ENCODE results near the gene NCMAP. TPM values are rescaled to one million over a fixed set of nuclear protein-coding genes. Genes with fewer than 3 reads are reported as not detected.

The NCMAP gene
- total and polyA plus RNA-seq, 2 donors: 0.09 to 0.11 TPM

- peaks cover 0 to 13% of the 10 kb centered on the region in 2 donors for H3K36me3 ChIP-seq (ENCODE audit: control insufficient read depth in 2 of 2, insufficient read depth in 2 of 2, low read length in 1 of 2)
- 11% methylated on average over 24 of the region's 24 CpGs for WGBS
- no peaks in the 10 kb centered on the region for H3K27me3 ChIP-seq (ENCODE audit: control insufficient read depth in 2 of 2, insufficient read depth in 1 of 2, low read length in 1 of 2)
- peak overlapping the region; percentile 46 to 71 for H3K27ac ChIP-seq (ENCODE audit: low read depth in 1 of 2, low read length in 1 of 2)
- H3K4me1 ChIP-seq (ENCODE audit: control insufficient read depth in 2 of 2, insufficient read depth in 2 of 2, low read length in 2 of 2): peaks cover 15% of the 10 kb centered on the region in 2 donors
- peak overlapping the region; percentile 62 to 94 for H3K4me3 ChIP-seq (ENCODE audit: low read length in 2 of 2)
- no peaks in the 10 kb centered on the region for H3K9me3 ChIP-seq (ENCODE audit: control insufficient read depth in 2 of 2, insufficient read depth in 1 of 2, low read length in 1 of 2)
- peak in 5 of 9 donors; percentile 6 to 39 (median 12) for DNase-seq (ENCODE audit: low read depth in 6 of 9, low spot score in 9 of 9)
These were observed 85.8 kb downstream of the NCMAP start for GRCh38 chr1:24641646-24642151.

DNA sequence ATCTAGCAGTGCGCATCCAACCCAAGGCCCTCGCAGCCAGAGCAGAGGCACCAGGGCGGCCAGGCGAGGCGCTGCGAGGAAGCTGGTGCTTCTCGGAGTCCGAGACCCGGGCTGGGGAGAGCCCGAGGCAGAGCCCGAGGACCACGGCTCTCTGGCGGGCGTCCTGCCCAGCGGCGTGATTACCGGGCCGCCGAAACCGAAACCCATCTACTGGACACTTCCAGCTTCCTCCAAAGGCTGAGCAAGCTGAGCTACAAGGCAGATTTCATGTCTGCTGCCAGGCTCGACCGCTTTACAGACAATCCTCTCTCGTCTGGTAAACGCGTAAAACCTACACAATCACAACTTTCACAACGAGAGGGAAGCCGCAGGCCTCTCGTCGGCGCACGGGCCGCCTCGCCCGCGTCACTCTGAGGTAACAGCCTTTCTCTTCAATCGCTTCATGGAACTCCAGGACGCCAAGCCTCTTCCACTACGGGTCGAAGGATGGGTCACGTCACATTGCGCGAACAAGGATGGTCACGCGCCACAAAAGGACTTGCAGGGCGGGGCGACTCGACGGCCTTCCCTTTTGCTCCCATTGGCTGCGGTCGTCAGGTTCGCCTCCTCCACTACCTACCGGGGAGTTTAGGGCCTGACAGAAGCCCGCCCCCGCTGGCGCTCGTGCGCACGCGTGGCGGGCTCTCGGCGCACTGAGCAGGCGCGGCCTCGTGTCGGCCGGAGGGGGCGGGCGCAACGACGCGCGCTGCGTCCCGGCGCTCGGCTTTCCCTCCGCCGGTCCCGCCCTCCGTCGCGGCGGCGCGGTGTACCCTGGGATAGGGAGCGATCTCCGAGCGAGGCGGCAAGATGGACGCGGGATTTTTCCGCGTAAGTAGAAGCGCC, 86.8 kb downstream of the NCMAP start, which contains the start of gene SRRM1:
SRRM1 (plus strand) TSS at position 822 of the 882 bp plus-strand sequence; CDS start at position 847, 25 bp downstream.
- Histone ChIP-seq H3K4me1 (ENCODE audit: control insufficient read depth in 2 of 2, insufficient read depth in 2 of 2, low read length in 2 of 2) (peaks cover 15% of the 10 kb centered on the region in 2 donors), H3K27me3 (ENCODE audit: control insufficient read depth in 2 of 2, insufficient read depth in 1 of 2, low read length in 1 of 2) (no peaks in the 10 kb centered on the region)

GRCh38 chr1:24643363-24644099, 87.6 kb downstream of the NCMAP start:
- WGBS: under 1% methylated on average over 53 of the region's 53 CpGs
- Histone ChIP-seq H3K27me3 (ENCODE audit: control insufficient read depth in 2 of 2, insufficient read depth in 1 of 2, low read length in 1 of 2) (no peaks in the 10 kb centered on the region), H3K27ac (ENCODE audit: low read depth in 1 of 2, low read length in 1 of 2) (peak overlapping the region; percentile 64 to 85), H3K4me1 (ENCODE audit: control insufficient read depth in 2 of 2, insufficient read depth in 2 of 2, low read length in 2 of 2) (peaks cover 15% of the 10 kb centered on the region in 2 donors), H3K36me3 (ENCODE audit: control insufficient read depth in 2 of 2, insufficient read depth in 2 of 2, low read length in 1 of 2) (peaks cover 8 to 30% of the 10 kb centered on the region in 2 donors), H3K4me3 (ENCODE audit: low read length in 2 of 2) (peak overlapping the region; percentile 72 to 83), H3K9me3 (ENCODE audit: control insufficient read depth in 2 of 2, insufficient read depth in 1 of 2, low read length in 1 of 2) (no peaks in the 10 kb centered on the region)
- DNase-seq (ENCODE audit: low read depth in 6 of 9, low spot score in 9 of 9): peak in 5 of 9 donors; percentile 18 to 45 (median 26)

More for the DNA sequence above, 86.8 kb downstream of the NCMAP start, which contains the start of gene SRRM1:
- peaks cover 4 to 22% of the 10 kb centered on the region in 2 donors for H3K36me3 ChIP-seq (ENCODE audit: control insufficient read depth in 2 of 2, insufficient read depth in 2 of 2, low read length in 1 of 2)
- peak; percentile 95 to 100 (median 99) for DNase-seq (ENCODE audit: low read depth in 6 of 9, low spot score in 9 of 9)
- under 1% methylated on average over 95 of the region's 95 CpGs for WGBS
- peak within 1 kb of the TSS; percentile 83 to 94 for H3K4me3 ChIP-seq (ENCODE audit: low read length in 2 of 2)
- peak within 1 kb of the TSS; percentile 98 for H3K27ac ChIP-seq (ENCODE audit: low read depth in 1 of 2, low read length in 1 of 2)
- H3K9me3 ChIP-seq (ENCODE audit: control insufficient read depth in 2 of 2, insufficient read depth in 1 of 2, low read length in 1 of 2): no peaks in the 10 kb centered on the region

GRCh38 chr1:24644100-24644384, 88.2 kb downstream of the NCMAP start:
- peak in 3 of 9 donors; percentile 1 to 16 (median 9) for DNase-seq (ENCODE audit: low read depth in 6 of 9, low spot score in 9 of 9)
- 2% methylated on average over 9 of the region's 9 CpGs for WGBS
- Histone ChIP-seq H3K9me3 (ENCODE audit: control insufficient read depth in 2 of 2, insufficient read depth in 1 of 2, low read length in 1 of 2) (no peaks in the 10 kb centered on the region), H3K27me3 (ENCODE audit: control insufficient read depth in 2 of 2, insufficient read depth in 1 of 2, low read length in 1 of 2) (no peaks in the 10 kb centered on the region), H3K4me3 (ENCODE audit: low read length in 2 of 2) (peak overlapping the region; percentile 72 to 83), H3K4me1 (ENCODE audit: control insufficient read depth in 2 of 2, insufficient read depth in 2 of 2, low read length in 2 of 2) (peaks cover 15% of the 10 kb centered on the region in 2 donors), H3K36me3 (ENCODE audit: control insufficient read depth in 2 of 2, insufficient read depth in 2 of 2, low read length in 1 of 2) (peaks cover 12 to 35% of the 10 kb centered on the region in 2 donors), H3K27ac (ENCODE audit: low read depth in 1 of 2, low read length in 1 of 2) (no peak overlapping the region)

- H3K36me3 ChIP-seq (ENCODE audit: control insufficient read depth in 2 of 2, insufficient read depth in 2 of 2, low read length in 1 of 2): peaks cover 26 to 82% of the 10 kb centered on the region in 2 donors
- no peak overlapping the region for H3K4me3 ChIP-seq (ENCODE audit: low read length in 2 of 2)
- over 99% methylated on average over 5 of the region's 5 CpGs for WGBS
These were observed 93.0 kb downstream of the NCMAP start for GRCh38 chr1:24648919-24649318.

GRCh38 chr1:24652382-24652781, 96.5 kb downstream of the NCMAP start:
- Histone ChIP-seq H3K36me3 (ENCODE audit: control insufficient read depth in 2 of 2, insufficient read depth in 2 of 2, low read length in 1 of 2) (peaks cover 46 to 98% of the 10 kb centered on the region in 2 donors), H3K27ac (ENCODE audit: low read depth in 1 of 2, low read length in 1 of 2) (no peak overlapping the region), H3K9me3 (ENCODE audit: control insufficient read depth in 2 of 2, insufficient read depth in 1 of 2, low read length in 1 of 2) (no peaks in the 10 kb centered on the region), H3K27me3 (ENCODE audit: control insufficient read depth in 2 of 2, insufficient read depth in 1 of 2, low read length in 1 of 2) (no peaks in the 10 kb centered on the region), H3K4me3 (ENCODE audit: low read length in 2 of 2) (no peak overlapping the region), H3K4me1 (ENCODE audit: control insufficient read depth in 2 of 2, insufficient read depth in 2 of 2, low read length in 2 of 2) (no peaks in the 10 kb centered on the region)
- no peak for DNase-seq (ENCODE audit: low read depth in 6 of 9, low spot score in 9 of 9)
- 98% methylated on average over 13 of the region's 13 CpGs for WGBS

More at GRCh38 chr1:24648919-24649318, 93.0 kb downstream of the NCMAP start:
- Histone ChIP-seq H3K27ac (ENCODE audit: low read depth in 1 of 2, low read length in 1 of 2) (no peak overlapping the region), H3K27me3 (ENCODE audit: control insufficient read depth in 2 of 2, insufficient read depth in 1 of 2, low read length in 1 of 2) (no peaks in the 10 kb centered on the region), H3K4me1 (ENCODE audit: control insufficient read depth in 2 of 2, insufficient read depth in 2 of 2, low read length in 2 of 2) (peaks cover 6 to 8% of the 10 kb centered on the region in 2 donors), H3K9me3 (ENCODE audit: control insufficient read depth in 2 of 2, insufficient read depth in 1 of 2, low read length in 1 of 2) (no peaks in the 10 kb centered on the region)
- no peak for DNase-seq (ENCODE audit: low read depth in 6 of 9, low spot score in 9 of 9)

- Histone ChIP-seq H3K27ac (ENCODE audit: low read depth in 1 of 2, low read length in 1 of 2) (no peak overlapping the region), H3K4me1 (ENCODE audit: control insufficient read depth in 2 of 2, insufficient read depth in 2 of 2, low read length in 2 of 2) (no peaks in the 10 kb centered on the region), H3K27me3 (ENCODE audit: control insufficient read depth in 2 of 2, insufficient read depth in 1 of 2, low read length in 1 of 2) (no peaks in the 10 kb centered on the region), H3K9me3 (ENCODE audit: control insufficient read depth in 2 of 2, insufficient read depth in 1 of 2, low read length in 1 of 2) (no peaks in the 10 kb centered on the region), H3K36me3 (ENCODE audit: control insufficient read depth in 2 of 2, insufficient read depth in 2 of 2, low read length in 1 of 2) (peaks cover 38 to 96% of the 10 kb centered on the region in 2 donors), H3K4me3 (ENCODE audit: low read length in 2 of 2) (no peak overlapping the region)
- no peak for DNase-seq (ENCODE audit: low read depth in 6 of 9, low spot score in 9 of 9)
- 99% methylated on average over 3 of the region's 3 CpGs for WGBS
These were observed 98.1 kb downstream of the NCMAP start for GRCh38 chr1:24654010-24654409.

- WGBS: 96% methylated on average over 1 of the region's 1 CpG
- Histone ChIP-seq H3K36me3 (ENCODE audit: control insufficient read depth in 2 of 2, insufficient read depth in 2 of 2, low read length in 1 of 2) (peaks cover 36 to 94% of the 10 kb centered on the region in 2 donors), H3K9me3 (ENCODE audit: control insufficient read depth in 2 of 2, insufficient read depth in 1 of 2, low read length in 1 of 2) (no peaks in the 10 kb centered on the region), H3K27ac (ENCODE audit: low read depth in 1 of 2, low read length in 1 of 2) (no peak overlapping the region), H3K27me3 (ENCODE audit: control insufficient read depth in 2 of 2, insufficient read depth in 1 of 2, low read length in 1 of 2) (no peaks in the 10 kb centered on the region), H3K4me1 (ENCODE audit: control insufficient read depth in 2 of 2, insufficient read depth in 2 of 2, low read length in 2 of 2) (no peaks in the 10 kb centered on the region), H3K4me3 (ENCODE audit: low read length in 2 of 2) (no peak overlapping the region)
- DNase-seq (ENCODE audit: low read depth in 6 of 9, low spot score in 9 of 9): no peak
These were observed 100.2 kb downstream of the NCMAP start for GRCh38 chr1:24656046-24656445.
